Fibroblast of the aortic adventitia (primary cell): Measurements from ENCODE around the gene TMEM52. TPM values are rescaled to one million over a fixed set of nuclear protein-coding genes. Genes with fewer than 3 reads are reported as not detected.
"Not testable (repeated sequence)": the region's sequence is repeated elsewhere in the genome, so short reads cannot be mapped to it uniquely, and the experiment has no call there.

ENCODE experiments used
- DNase-seq: peaks from one replicate; pipeline ENCODE4 v3.0.0-alpha.2; 2010; ENCODE audit warnings: low read depth
- H3K4me3 ChIP-seq: 2 replicates; pipeline ENCODE4 v1.5.1; 2011; ENCODE audit warnings: low read depth, mild to moderate bottlenecking, control low read depth, low read length, moderate library complexity
- CTCF ChIP-seq: IDR thresholded peaks from 2 replicates; pipeline ENCODE4 v1.5.1; 2011; ENCODE audit warnings: mild to moderate bottlenecking, low read length, control low read depth, inconsistent platforms; ENCODE audit not compliant: insufficient read depth
- total RNA-seq: library from RNA; depleted of rRNA; stranded (reverse); fragments of >200 nt; gene quantifications from 2 replicates; pipeline ENCODE4 v1.2.3, GENCODE V29; 2012; ENCODE audit warnings: low replicate concordance

Gene TMEM52
- total RNA-seq, 1 donor = 0.72 TPM

- no peak for DNase-seq
- TF ChIP-seq CTCF = no peak
- no peak overlapping the region for H3K4me3 ChIP-seq
These were observed 19.7 kb upstream of the TMEM52 start for GRCh38 chr1:1938613-1939295.

DNA sequence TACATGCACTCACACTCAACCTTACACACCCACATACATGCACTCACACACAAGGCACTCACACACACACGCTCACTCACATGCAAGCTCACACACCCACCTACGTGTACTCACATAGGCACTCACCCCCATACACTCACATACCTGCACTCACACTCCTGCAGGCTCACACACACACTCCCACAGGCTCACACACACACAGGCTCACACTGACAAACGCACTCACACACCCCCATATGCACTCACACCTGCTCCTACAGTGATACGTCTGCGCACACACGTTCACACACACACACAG lies 19.1 kb upstream of the TMEM52 start:
- no peak overlapping the region for H3K4me3 ChIP-seq
- no peak for DNase-seq
- no peak for TF ChIP-seq CTCF

DNA sequence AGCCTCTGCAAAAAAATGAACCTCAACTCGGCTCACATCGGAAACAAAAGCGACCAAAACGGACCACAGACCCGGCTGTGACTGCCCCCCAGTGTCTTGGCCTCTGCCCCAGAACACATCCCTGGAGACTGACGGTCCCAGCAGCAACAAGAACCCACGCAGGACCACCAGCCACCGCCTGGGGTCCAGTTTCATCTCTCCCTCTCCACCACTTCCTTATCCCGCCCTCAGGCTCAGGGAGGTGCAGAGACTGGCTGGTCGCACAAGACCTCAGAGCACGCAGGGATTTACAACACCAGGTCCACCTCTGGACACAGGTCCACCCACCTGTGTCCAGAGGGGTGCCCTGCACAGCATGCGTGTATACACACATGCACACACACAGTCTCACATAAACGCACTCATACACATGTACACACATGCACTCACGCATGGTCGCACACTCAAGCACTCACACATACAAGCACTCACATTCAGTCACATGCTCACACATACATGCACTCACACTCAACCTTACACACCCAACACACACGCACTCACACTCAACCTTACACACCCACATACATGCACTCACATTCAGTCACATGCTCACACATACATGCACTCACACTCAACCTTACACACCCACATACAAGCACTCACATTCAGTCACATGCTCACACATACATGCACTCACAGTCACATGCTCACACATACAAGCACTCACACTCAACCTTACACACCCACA lies 18.6 kb upstream of the TMEM52 start:
- DNase-seq = no peak
- no peak for TF ChIP-seq CTCF
- no peak overlapping the region for H3K4me3 ChIP-seq

DNA sequence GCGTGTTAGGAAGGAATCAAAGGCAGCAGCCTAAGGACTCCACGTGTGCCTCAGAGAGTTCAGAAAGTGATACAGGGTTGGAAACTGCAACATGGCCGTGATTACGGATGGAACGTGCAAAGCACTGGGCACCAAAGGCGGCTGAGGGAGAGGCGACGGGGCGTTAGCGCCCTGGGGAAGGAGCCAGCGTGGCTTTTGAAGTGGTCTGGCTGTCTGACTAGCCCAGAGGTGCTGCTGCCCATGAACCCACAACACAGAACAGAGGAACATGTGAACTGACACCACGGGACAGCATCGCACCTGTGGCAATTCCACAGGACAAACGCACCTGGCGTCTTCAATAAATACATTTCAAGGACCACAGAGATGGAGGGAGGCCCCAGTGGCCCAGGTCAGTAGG lies 18.0 kb upstream of the TMEM52 start:
- no peak for DNase-seq
- no peak overlapping the region for H3K4me3 ChIP-seq
- no peak for TF ChIP-seq CTCF

GRCh38 chr1:1934848-1935247 lies 15.8 kb upstream of the TMEM52 start:
- DNase-seq, H3K4me3 ChIP-seq: not testable (repeated sequence)

GRCh38 chr1:1929639-1930545 lies 10.8 kb upstream of the TMEM52 start:
- TF ChIP-seq CTCF = no peak
- H3K4me3 ChIP-seq = no peak overlapping the region
- DNase-seq = no peak

DNA sequence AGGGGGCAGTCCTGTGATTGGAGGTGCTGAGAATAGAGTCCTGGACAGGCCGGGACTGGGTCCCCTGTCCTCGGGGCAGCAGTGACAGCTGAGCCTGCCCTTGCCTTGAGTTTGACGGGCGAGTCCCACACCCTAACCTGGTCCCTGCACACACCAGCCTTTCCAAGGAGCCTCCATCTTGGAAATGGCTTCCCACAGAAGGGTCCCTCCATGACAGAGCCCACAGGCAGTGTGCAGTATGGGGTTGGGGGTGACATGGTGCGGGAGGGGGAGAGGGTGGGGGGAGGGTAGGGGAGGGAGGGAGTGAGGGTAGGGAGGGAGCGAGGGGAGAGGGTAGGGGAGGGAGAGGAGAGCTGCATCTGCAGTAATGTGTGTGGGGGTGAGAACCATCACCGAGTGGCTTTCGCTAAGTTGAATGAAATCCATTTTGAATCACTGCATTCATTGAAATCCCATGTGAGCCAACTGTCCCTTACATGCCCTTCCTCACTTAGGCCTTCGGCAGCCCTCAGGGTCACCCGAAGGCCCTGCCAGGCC lies 10.1 kb upstream of the TMEM52 start:
- no peak for TF ChIP-seq CTCF
- no peak for DNase-seq
- no peak overlapping the region for H3K4me3 ChIP-seq
